ENCODE measurements around the gene GABRP. TPM values are rescaled to one million over a fixed set of nuclear protein-coding genes. Genes with fewer than 3 reads are reported as not detected.

The GABRP gene, protein sequence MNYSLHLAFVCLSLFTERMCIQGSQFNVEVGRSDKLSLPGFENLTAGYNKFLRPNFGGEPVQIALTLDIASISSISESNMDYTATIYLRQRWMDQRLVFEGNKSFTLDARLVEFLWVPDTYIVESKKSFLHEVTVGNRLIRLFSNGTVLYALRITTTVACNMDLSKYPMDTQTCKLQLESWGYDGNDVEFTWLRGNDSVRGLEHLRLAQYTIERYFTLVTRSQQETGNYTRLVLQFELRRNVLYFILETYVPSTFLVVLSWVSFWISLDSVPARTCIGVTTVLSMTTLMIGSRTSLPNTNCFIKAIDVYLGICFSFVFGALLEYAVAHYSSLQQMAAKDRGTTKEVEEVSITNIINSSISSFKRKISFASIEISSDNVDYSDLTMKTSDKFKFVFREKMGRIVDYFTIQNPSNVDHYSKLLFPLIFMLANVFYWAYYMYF
- total RNA-seq, result not detected in 3 replicates
- long read RNA-seq, result 0 reads

DNA sequence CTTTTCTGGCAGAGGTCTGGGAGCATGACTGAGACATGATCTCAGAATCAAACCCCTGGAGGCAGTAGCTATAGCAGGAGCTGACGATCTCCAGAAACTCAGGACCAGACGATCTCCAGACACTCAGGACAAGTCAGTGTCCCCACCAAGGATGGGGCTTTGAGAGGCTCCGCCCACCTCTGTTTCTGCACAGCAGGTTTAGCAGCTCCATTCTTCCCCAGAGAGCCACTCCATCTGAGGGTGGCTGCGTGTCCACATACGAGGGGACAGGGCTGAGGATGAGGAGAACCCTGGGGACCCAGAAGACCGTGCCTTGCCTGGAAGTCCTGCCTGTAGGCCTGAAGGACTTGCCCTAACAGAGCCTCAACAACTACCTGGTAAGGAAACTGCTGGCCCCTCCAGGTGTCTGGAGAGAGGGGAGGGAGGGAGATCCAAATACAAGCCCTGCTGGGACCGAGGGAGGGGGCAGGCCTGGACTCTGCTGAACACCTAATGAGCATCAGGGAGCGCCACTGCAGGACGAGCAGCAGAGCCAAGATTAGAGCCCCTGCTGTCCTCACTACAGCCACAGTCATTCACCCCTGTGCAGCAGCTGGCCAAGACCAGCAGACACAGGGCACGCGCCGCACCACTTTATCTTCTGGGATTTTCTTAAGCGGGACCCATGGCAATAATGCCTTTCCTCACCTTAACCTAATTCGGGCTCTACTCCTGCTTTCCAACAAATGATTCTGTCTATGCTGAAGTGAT lies at the start of gene GABRP:
Gene GABRP, plus strand, starts transcription at position 228 of the 750 bp plus-strand sequence. CDS start 4,891 bp downstream, outside the sequence.
- Mint-ChIP-seq H3K27ac (ENCODE audit: unreplicated experiment) (no peak within 1 kb of the TSS), H3K27me3 (ENCODE audit: low read depth) (peaks cover 8% of the 10 kb centered on the region), H3K4me1 (ENCODE audit: low read depth) (no peaks in the 10 kb centered on the region), H3K36me3 (ENCODE audit: low read depth) (no peaks in the 10 kb centered on the region), H3K9me3 (ENCODE audit: low read depth) (no peaks in the 10 kb centered on the region), H3K4me3 (ENCODE audit: unreplicated experiment) (no peak within 1 kb of the TSS)
- TF ChIP-seq, protein P1, sequence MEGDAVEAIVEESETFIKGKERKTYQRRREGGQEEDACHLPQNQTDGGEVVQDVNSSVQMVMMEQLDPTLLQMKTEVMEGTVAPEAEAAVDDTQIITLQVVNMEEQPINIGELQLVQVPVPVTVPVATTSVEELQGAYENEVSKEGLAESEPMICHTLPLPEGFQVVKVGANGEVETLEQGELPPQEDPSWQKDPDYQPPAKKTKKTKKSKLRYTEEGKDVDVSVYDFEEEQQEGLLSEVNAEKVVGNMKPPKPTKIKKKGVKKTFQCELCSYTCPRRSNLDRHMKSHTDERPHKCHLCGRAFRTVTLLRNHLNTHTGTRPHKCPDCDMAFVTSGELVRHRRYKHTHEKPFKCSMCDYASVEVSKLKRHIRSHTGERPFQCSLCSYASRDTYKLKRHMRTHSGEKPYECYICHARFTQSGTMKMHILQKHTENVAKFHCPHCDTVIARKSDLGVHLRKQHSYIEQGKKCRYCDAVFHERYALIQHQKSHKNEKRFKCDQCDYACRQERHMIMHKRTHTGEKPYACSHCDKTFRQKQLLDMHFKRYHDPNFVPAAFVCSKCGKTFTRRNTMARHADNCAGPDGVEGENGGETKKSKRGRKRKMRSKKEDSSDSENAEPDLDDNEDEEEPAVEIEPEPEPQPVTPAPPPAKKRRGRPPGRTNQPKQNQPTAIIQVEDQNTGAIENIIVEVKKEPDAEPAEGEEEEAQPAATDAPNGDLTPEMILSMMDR (IDR thresholded peaks at IDR 0.05), result no peak
- no peak for DNase-seq (ENCODE audit: low spot score)

DNA sequence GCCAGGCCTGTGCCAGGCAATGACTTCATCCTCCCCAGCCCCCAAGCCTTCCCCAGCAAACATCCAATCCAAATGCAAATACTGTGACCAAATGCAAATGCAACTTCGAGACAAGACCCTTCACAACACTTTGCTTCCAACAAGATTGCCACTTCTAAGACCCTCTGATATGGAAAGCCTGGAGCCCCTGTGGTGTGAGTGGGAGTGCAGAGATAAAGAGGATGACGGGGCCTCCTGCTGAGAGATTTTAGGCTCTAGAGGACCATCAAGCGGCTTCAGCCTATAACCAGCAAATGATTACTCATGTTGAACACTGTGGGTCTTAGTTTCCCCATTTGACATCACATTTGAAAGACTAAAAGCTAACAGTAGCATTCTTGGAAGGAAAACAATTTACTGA lies 46.6 kb upstream of the GABRP start:
- TF ChIP-seq, protein P1 (IDR thresholded peaks at IDR 0.05), result no peak
- H3K27me3 Mint-ChIP-seq (ENCODE audit: low read depth), result peaks cover 1% of the 10 kb centered on the region
- H3K4me1 Mint-ChIP-seq (ENCODE audit: low read depth), result no peaks in the 10 kb centered on the region
- H3K4me3 Mint-ChIP-seq (ENCODE audit: unreplicated experiment), result no peak overlapping the region
- no peak for DNase-seq (ENCODE audit: low spot score)
- peaks cover 22% of the 10 kb centered on the region for H3K36me3 Mint-ChIP-seq (ENCODE audit: low read depth)
- peaks cover 17% of the 10 kb centered on the region for H3K9me3 Mint-ChIP-seq (ENCODE audit: low read depth)
- H3K27ac Mint-ChIP-seq (ENCODE audit: unreplicated experiment), result no peak overlapping the region

DNA sequence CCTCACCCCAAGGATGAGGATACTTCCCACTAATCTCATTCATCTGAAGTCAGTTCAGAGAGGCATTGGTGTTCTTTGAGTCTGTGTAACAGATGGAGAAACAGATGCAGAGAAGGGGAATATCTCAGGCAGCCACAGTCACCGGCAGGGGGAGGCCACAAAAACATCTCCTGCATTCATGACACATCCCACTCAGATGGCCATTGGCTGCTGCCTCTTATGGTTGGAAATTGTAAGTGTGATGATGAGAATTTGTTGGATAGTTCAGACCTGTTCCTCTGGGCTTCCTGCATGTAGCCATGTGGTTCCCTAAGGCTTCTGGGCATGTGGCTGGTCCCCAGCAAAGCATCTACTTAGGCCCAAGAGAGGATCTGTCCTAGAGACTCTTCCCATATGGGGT lies 45.9 kb upstream of the GABRP start:
- H3K27me3 Mint-ChIP-seq (ENCODE audit: low read depth), result peaks cover 1% of the 10 kb centered on the region
- H3K9me3 Mint-ChIP-seq (ENCODE audit: low read depth), result peaks cover 17% of the 10 kb centered on the region
- no peak for DNase-seq (ENCODE audit: low spot score)
- no peak overlapping the region for H3K27ac Mint-ChIP-seq (ENCODE audit: unreplicated experiment)
- H3K36me3 Mint-ChIP-seq (ENCODE audit: low read depth), result peaks cover 22% of the 10 kb centered on the region
- no peak overlapping the region for H3K4me3 Mint-ChIP-seq (ENCODE audit: unreplicated experiment)
- TF ChIP-seq, protein P1 (IDR thresholded peaks at IDR 0.05), result no peak
- H3K4me1 Mint-ChIP-seq (ENCODE audit: low read depth), result no peaks in the 10 kb centered on the region

DNA sequence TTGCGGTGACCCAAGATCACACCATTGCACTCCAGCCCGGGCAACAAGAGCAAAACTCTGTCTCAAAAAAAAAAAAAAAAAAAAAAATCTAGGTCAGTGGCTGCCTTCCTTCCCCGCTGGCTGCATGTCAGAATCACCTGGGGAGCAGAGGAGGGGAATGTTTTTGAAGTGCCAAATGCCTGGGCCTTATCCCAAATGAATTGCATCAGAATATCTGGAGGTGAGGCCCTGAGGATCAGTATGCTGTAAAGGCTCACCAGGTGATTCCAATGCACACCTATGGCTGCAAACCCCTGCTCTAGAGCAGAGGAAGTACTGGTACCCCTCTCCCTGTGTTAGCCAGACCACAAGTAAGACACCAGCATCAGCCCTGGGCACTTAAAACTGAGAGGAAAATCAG lies 44.7 kb upstream of the GABRP start:
- Mint-ChIP-seq H3K9me3 (ENCODE audit: low read depth) (peaks cover 17% of the 10 kb centered on the region), H3K27ac (ENCODE audit: unreplicated experiment) (no peak overlapping the region), H3K27me3 (ENCODE audit: low read depth) (peaks cover 1% of the 10 kb centered on the region), H3K36me3 (ENCODE audit: low read depth) (peaks cover 17% of the 10 kb centered on the region), H3K4me1 (ENCODE audit: low read depth) (no peaks in the 10 kb centered on the region), H3K4me3 (ENCODE audit: unreplicated experiment) (no peak overlapping the region)
- DNase-seq (ENCODE audit: low spot score), result no peak
- TF ChIP-seq, protein P1 (IDR thresholded peaks at IDR 0.05), result no peak

DNA sequence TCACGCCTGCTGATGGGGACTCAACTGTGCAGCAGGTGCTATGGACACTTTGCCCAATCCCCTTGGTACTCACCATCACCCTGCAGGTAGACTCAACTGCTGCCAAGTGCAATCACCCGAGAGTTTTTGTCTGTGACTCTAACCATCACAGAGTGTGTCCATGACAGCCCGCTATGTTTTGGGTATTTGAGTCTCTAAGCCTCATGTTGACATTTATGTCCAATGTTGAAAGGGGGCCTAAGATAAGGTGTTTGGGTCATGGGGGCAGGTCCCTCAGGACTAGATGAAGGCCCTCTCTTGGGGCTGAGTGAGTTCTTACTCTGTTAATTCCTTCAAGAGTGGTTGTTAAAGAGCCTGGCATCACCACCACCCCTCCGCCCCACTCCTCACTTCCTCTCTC lies 44.1 kb upstream of the GABRP start:
- TF ChIP-seq, protein P1 (IDR thresholded peaks at IDR 0.05), result no peak
- peaks cover 16% of the 10 kb centered on the region for H3K9me3 Mint-ChIP-seq (ENCODE audit: low read depth)
- H3K27me3 Mint-ChIP-seq (ENCODE audit: low read depth), result peaks cover 1% of the 10 kb centered on the region
- no peak overlapping the region for H3K4me3 Mint-ChIP-seq (ENCODE audit: unreplicated experiment)
- H3K4me1 Mint-ChIP-seq (ENCODE audit: low read depth), result peaks cover 4% of the 10 kb centered on the region
- peaks cover 15% of the 10 kb centered on the region for H3K36me3 Mint-ChIP-seq (ENCODE audit: low read depth)
- DNase-seq (ENCODE audit: low spot score), result no peak
- H3K27ac Mint-ChIP-seq (ENCODE audit: unreplicated experiment), result no peak overlapping the region
